GM18858 (cell line): ENCODE measurements around the gene ZNF185.

Source experiments
- ATAC-seq: cut with Tn5 transposase; IDR thresholded peaks from one replicate; pipeline ENCODE4 v1.9.1; 2021; ENCODE audit not compliant: unreplicated experiment

The ZNF185 gene

DNA sequence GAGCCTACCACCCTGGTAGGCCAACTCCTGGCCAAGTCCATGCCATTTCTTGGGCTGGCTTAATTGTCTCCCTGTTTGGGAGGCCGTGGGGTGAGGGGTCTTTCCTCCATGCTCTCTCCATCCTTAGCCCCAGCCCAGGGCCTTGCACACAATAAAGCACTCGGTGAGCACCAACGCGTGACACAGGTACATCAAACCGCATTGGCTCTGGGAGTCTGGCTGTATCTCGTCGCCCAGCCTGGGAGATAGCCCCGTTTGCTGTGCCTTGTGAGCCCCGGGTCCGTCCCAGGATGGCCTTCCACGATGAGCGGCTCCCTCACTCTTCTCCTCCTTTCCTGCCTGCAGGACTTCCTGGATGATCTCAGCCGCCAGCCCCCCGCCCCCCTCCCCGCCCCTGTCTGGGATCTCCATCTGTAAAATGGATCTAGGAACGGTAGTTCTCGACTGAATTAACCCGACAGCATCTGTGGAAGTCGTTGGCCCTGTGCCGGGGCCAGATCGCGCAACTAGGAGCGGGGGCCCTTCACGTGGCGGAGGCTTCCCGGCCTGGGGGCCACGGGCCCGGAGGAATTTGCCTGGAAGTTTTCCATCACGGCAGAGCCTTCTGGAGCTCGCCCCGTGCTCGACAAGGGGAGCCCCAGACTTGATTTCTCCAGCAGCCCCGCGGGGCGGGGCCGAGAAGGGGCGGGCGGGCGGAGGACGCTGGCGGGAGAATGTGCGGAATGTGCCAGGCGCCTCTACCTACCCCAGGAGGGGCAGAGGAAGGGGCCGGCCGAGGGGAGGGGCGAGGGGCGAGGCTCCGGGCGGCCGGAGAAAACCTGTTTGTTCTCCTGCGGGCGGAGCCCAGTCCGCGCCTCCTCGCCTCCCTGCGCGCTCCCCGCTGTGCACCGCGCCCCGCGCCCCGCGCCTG lies at the start of gene ZNF185:
TSS of gene ZNF185 (plus strand) at position 846 of the 910 bp plus-strand sequence. CDS start 16,423 bp downstream, outside the sequence.
- ATAC-seq, result no peak

DNA sequence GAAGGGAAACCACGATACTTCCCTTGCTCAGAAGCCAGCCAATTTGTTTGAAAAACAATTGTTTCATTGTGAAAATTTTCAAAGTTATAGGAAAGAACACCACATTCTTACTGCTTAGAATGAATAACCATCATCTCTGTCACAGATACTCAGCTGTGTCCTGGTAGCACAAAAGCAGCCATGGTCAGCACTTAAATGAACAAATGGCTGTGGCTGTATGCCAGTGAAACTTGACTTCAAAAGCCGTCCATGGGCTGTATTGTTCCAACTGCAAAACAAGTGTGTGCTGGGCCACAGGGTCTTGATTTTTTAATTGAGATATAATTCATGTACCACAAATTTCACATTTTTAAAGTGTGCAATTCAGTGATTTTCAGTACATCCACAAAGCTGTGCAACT lies 47.4 kb upstream of the ZNF185 start:
- no peak for ATAC-seq

DNA sequence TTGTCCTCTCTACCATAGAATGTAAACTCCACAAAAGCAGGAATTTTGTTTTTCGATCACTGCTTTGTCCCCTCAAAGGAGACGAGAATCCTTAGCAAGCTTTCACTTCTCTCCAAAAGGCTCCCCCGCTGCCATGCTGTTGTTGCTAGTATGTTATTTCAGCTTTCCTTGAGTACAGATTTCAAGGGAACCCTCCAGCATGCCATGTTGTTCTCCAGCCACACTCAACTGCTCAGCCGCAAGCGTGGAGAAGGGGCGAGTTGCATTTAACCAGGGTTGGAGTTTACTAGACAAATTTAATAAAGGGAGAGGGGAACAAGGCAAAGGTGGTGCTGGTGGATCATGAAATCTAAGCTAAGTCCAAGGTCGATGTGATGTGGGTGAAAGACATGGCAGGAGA lies 43.9 kb upstream of the ZNF185 start:
- no peak for ATAC-seq

DNA sequence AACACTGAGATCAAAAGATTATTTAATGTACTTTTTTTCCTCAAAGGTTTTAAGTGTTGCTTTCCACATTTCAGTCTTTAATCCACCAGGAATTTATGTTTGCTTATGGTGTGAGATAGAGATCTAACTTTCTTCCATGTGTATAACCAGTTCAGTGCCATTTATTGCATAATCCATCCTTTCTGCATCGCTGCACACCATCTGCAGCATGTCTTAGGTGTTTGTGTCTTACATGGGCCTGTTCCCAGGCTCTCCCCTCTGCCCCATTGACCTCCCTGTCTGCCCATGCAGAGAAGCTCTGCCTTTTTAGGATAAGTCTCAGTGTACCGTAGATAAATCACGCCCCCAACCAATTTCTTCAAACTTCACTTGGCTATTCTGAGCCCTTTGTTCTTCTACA lies 36.8 kb upstream of the ZNF185 start:
- ATAC-seq, result no peak

DNA sequence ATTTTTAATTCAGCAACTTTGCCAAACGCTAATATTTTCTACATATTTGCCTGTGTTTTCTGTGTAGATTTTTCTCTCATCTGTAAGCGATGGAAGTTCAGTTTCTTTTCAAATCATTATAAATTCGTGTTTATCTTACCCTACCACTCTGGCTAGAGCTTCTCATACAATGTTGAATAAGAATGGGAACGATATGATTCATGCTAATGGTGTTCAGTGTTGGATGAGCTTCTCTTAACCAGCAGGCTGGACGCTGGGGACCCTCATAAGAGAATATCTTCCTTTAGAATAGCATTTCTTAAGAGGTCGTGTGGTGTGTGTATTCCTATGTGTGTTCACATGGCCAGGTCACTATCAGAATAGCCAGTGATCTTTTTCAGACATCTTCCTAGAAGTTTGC lies 36.0 kb upstream of the ZNF185 start:
- ATAC-seq, result no peak

DNA sequence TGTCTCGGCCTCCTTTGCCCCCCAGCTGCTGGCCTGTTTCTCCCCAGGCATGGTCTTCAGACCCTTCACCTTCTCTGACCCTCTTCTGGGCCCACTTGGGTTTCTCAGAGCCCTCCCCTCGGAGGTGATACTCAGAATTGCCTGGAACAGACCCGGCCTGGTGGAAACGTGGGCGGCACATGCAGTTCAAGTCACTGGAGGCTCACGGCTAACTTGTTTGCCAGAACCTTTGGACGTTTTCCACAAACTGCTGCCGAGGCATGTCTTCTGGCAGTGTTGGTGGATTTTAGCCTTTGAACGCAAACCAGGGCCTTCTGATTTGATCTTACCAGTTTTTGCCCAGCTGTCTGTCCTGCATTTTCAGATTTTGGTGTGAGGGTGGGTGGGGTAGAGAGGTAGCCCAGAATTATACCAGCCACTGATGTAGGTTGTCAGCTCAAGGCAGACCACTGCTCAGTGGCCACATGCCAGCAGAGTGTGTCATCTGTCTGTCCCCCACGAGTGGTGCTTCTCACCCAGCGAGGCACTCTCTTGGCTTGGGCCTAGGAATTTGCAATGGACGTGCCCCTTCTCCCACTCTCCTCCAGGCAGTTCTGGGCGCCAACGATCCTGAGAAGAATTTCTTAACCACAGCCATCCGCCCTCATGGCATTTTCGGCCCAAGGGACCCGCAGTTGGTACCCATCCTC lies 32.5 kb upstream of the ZNF185 start:
- no peak for ATAC-seq

DNA sequence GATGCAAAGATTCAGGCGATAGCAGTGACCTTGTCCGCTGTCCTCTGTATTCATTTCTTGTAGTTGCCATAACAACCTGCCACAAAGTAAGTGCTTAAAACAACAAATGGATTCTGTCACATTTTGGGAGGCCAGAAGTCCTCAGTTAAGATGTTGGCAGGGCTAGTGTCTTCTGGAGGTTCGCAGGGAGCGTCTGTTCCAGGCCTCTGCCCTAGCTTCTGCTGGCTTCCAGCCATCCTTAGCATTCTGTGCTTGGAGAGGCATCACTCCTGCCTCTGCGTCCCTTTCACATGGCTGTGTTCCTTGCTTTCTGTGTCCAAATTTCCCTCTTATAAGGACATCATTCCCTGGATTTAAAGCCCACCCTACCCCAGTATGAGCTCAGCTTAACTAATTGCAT lies 31.5 kb upstream of the ZNF185 start:
- no peak for ATAC-seq

DNA sequence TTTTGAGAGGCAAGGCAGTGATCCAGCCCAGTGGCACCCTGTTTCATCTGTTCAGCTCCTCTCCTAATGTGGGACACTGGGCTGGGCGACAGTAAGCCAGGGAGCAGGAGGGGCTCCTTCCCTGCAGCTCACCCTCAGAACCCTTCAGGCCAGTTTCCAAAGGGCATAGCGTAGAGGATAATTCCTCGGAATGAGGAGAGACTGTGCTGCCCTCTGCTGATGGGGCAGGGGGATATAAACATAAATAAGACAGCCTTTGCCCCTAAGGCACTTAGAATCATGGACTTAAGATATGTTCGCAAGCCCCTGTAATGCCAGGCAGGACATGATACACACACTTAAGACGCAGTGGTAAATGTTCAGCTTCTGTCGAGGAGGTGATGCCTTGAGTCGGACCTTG lies 27.9 kb upstream of the ZNF185 start:
- ATAC-seq, result no peak

DNA sequence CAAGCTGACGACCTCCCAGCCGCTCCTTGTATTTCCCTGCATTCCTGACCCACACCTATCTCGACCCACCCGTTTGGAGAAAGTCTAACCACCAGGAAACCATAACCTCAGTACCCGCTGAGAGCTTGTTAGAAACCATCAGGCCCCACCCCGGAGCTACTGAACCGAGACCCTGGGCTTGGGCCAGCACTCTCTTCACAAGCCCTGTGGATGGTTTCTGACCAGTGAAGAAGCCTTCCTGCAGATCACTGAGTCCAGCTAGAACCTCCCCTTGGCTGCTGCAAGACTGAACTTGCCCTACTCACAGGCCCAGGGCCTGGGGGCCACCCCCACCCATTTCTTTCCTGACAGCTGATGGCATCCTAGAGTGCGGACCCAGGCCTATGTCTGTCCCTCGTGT lies 26.6 kb upstream of the ZNF185 start:
- ATAC-seq, result no peak

DNA sequence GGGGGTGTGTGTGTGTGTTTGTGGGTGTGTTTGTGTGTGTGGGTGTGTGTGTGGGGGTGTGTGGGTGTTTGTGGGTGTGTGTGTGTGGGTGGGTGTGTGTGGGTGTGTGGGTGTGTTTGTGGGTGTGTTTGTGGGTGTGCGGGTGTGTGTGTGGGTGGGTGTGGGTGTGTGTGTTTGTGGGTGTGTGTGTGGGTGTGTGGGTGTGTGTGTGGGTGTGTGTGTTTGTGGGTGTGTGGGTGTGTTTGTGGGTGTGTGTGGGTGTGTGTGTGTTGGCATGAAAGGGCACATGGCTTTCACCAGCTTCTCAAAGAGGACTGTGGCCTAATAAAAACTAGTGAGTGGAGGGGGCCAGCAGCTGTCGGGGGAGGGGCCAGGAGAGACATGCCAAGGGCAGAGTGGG lies 25.3 kb upstream of the ZNF185 start:
- ATAC-seq, result no peak

DNA sequence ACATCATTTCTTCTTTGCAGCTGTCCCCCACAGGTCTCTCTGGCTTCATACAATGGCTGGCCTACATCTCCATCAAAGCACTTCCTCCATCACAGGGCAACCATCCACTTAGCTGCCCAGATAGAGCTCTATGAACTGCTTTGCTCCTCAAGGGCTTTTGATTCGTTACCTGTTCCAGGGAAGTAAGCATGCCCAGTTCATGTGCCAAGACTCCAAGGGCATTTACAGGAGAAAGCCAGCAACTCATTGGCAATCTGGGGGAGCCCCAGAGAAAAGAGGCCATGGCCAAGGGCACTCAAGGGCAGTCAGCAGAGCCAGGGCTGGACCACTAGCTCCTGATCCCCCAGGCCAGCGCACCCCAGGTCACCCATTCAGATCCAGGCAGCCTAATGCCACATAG lies 24.5 kb upstream of the ZNF185 start:
- ATAC-seq, result no peak

GRCh38 chrX:152876931-152877840 lies 20.7 kb upstream of the ZNF185 start:
- no peak for ATAC-seq

- no peak for ATAC-seq
Measured at GRCh38 chrX:152878976-152879755, 18.7 kb upstream of the ZNF185 start.

DNA sequence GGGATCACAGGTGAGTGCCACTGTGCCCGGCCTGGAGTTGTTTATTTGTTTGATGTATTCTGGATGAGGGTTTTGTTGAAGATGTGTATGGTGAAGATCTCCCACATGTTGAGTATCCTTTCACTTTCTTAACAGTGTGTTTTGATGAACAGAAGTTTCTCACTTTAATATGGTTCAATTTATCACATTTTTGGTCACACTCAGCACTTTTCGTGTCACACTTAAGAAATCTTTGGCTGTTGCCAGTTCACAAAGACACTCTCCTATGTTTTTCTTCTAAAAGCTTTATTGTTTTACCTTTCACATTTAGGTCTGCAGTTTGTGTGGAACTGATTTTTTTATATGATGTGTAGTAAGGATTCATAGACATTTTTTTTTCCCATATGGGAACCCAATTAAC lies 16.6 kb upstream of the ZNF185 start:
- ATAC-seq, result no peak

- no peak for ATAC-seq
Measured at GRCh38 chrX:152884171-152884570, 13.7 kb upstream of the ZNF185 start.

- ATAC-seq, result no peak
Measured at GRCh38 chrX:152886716-152887115, 11.2 kb upstream of the ZNF185 start.

DNA sequence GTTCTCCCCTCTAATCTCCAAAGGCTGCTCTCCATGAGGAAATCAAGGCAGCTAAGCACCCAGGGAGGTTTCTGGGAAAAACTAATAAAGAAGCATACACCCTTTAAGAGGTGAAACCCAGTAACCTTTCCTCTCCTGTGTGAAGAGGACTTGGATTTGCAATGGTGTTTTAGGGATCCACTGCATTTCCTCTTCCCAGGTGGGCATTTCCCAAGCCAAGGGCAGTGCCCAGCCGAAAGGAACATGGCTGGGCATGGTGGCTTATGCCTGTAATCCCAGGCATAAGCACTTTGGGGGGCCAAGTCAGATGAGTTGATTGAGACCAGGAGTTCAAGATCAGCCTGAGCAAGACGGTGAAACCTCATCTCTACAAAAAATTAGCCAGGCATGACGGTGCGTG lies 5.4 kb upstream of the ZNF185 start:
- no peak for ATAC-seq

GRCh38 chrX:152892999-152893891 lies 4.6 kb upstream of the ZNF185 start:
- no peak for ATAC-seq

DNA sequence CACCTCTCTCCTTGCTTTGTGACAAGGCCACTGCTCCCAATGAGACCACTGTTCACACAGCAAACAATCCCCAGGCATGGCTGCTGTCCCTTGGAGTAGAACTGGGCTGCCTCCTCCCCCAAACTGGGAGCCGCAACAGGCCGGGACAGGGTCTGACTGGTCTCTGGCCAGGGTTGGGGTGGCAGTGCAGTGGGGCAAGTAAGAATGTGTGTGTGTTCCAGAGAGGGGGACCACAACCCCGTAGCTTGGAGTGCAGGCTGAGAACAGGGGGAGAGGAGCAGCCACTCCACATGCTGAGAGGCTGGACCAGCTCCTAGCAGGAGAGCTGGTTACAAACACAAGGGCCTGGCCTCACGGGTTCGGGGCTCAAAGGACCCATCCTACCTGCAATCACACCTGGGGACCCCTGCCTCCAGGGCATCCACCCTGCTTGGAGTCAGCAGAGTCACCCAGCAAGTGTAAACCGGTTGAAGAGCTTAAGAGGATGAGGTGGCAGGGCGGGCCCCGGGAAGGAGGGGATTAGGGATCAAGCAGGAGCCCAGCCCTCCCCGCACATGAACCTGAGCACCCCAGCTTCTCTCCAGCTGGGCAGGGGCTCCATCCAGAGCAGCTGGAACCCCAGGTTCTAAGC lies 3.8 kb upstream of the ZNF185 start:
- no peak for ATAC-seq
